ENCODE results near the gene ROBO1. TPM values are rescaled to one million over a fixed set of nuclear protein-coding genes. Genes with fewer than 3 reads are reported as not detected.

The ROBO1 gene
- total RNA-seq, 3 donors from 2014 or later = 12.7 to 50.7 (median 23.6) TPM

DNA sequence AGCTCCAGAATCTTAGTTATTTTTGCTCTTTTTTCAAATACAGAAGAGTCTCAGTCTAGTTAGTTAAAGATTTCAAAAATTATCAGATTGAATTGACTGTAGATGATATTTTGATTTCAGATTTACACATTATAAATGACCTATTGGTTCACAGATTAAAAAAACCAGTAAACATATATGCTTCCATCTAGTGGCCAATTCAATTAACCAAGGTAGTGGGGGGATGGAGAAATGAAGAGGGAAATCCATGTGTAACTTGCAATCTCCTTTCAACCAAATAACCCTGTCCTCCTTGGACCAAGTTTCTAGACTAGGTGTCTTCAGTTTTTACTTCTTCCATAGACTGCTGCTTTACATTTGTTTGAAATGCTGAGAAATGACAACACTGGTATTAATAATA, 789.8 kb downstream of the ROBO1 start:
- no peak for DNase-seq (ENCODE audit: low spot score in 2 of 2)
- H3K9me3 ChIP-seq = no peaks in the 10 kb centered on the region
- no peak overlapping the region for H3K27ac ChIP-seq
- no peaks in the 10 kb centered on the region for H3K4me1 ChIP-seq
- TF ChIP-seq, protein P1, sequence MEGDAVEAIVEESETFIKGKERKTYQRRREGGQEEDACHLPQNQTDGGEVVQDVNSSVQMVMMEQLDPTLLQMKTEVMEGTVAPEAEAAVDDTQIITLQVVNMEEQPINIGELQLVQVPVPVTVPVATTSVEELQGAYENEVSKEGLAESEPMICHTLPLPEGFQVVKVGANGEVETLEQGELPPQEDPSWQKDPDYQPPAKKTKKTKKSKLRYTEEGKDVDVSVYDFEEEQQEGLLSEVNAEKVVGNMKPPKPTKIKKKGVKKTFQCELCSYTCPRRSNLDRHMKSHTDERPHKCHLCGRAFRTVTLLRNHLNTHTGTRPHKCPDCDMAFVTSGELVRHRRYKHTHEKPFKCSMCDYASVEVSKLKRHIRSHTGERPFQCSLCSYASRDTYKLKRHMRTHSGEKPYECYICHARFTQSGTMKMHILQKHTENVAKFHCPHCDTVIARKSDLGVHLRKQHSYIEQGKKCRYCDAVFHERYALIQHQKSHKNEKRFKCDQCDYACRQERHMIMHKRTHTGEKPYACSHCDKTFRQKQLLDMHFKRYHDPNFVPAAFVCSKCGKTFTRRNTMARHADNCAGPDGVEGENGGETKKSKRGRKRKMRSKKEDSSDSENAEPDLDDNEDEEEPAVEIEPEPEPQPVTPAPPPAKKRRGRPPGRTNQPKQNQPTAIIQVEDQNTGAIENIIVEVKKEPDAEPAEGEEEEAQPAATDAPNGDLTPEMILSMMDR (IDR thresholded peaks at IDR 0.05) = no peak
- TF ChIP-seq POLR2AphosphoS5 (IDR thresholded peaks at IDR 0.05) = no peak
- TF ChIP-seq POLR2A (IDR thresholded peaks at IDR 0.05) = no peak
- intact Hi-C loops (cut with DNase I; ENCODE audit: low total_unique reads) = no loop called here
- H3K27me3 ChIP-seq = no peaks in the 10 kb centered on the region
- no peak overlapping the region for H3K4me3 ChIP-seq
- H3K36me3 ChIP-seq = no peaks in the 10 kb centered on the region

DNA sequence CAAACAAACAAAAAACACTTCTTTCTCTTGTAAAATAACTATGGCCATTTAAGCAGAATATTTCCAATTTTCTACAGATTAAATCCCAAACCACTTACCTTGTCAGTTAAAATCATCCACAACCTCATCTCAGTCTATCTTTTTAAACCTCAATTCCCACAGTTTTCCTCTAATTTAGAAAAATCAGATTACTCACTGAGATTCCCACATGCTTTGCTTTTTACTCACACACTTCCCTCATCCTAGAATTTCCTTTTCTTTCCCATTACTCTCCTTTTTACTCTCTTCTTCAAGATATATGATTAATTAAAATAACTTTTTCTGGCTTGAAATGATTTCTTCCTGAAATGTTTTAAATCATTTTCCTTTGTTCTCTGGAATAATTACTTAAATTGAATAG, 790.7 kb downstream of the ROBO1 start:
- Histone ChIP-seq H3K9me3 (no peaks in the 10 kb centered on the region), H3K36me3 (no peaks in the 10 kb centered on the region), H3K27ac (no peak overlapping the region), H3K4me1 (no peaks in the 10 kb centered on the region), H3K4me3 (no peak overlapping the region), H3K27me3 (no peaks in the 10 kb centered on the region)
- intact Hi-C loops (cut with DNase I; ENCODE audit: low total_unique reads) = no loop called here
- no peak for DNase-seq (ENCODE audit: low spot score in 2 of 2)
- TF ChIP-seq POLR2AphosphoS5 (IDR thresholded peaks at IDR 0.05) (no peak), POLR2A (IDR thresholded peaks at IDR 0.05) (no peak)
- TF ChIP-seq, protein P1 (IDR thresholded peaks at IDR 0.05) = no peak

DNA sequence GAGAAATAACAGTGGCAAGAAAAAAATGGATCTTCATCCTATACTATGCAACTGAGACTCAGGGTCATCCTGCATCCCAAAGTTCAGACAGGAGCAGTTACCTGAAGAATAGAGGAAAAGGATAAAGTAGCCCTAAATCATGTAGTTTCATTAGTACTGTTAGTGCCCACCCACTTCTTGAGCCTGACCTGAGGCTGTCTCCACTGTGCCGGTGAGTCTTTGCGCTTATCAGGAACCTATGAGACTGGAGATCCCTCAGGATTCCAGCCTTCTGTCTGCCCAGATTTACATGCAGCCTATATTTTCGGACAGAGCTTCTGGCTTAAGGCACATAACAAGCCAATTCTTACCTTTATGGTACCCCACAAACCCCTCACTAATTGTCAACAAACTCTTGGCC, 791.6 kb downstream of the ROBO1 start:
- H3K4me1 ChIP-seq = no peaks in the 10 kb centered on the region
- TF ChIP-seq, protein P1 (IDR thresholded peaks at IDR 0.05) = no peak
- TF ChIP-seq POLR2AphosphoS5 (IDR thresholded peaks at IDR 0.05) (no peak), POLR2A (IDR thresholded peaks at IDR 0.05) (no peak)
- H3K4me3 ChIP-seq = no peak overlapping the region
- no peak for DNase-seq (ENCODE audit: low spot score in 2 of 2)
- no peaks in the 10 kb centered on the region for H3K36me3 ChIP-seq
- no peaks in the 10 kb centered on the region for H3K27me3 ChIP-seq
- intact Hi-C loops (cut with DNase I; ENCODE audit: low total_unique reads) = no loop called here
- no peak overlapping the region for H3K27ac ChIP-seq
- H3K9me3 ChIP-seq = no peaks in the 10 kb centered on the region

- TF ChIP-seq POLR2AphosphoS5 (IDR thresholded peaks at IDR 0.05) (no peak), POLR2A (IDR thresholded peaks at IDR 0.05) (no peak)
- TF ChIP-seq, protein P1 (IDR thresholded peaks at IDR 0.05) = no peak
- Histone ChIP-seq H3K4me1 (no peaks in the 10 kb centered on the region), H3K36me3 (no peaks in the 10 kb centered on the region), H3K4me3 (no peak overlapping the region), H3K27ac (no peak overlapping the region), H3K27me3 (no peaks in the 10 kb centered on the region), H3K9me3 (no peaks in the 10 kb centered on the region)
- intact Hi-C loops (cut with DNase I; ENCODE audit: low total_unique reads) = no loop called here
- DNase-seq (ENCODE audit: low spot score in 2 of 2) = no peak
Observed at GRCh38 chr3:78974181-78974790, 793.5 kb downstream of the ROBO1 start.

DNA sequence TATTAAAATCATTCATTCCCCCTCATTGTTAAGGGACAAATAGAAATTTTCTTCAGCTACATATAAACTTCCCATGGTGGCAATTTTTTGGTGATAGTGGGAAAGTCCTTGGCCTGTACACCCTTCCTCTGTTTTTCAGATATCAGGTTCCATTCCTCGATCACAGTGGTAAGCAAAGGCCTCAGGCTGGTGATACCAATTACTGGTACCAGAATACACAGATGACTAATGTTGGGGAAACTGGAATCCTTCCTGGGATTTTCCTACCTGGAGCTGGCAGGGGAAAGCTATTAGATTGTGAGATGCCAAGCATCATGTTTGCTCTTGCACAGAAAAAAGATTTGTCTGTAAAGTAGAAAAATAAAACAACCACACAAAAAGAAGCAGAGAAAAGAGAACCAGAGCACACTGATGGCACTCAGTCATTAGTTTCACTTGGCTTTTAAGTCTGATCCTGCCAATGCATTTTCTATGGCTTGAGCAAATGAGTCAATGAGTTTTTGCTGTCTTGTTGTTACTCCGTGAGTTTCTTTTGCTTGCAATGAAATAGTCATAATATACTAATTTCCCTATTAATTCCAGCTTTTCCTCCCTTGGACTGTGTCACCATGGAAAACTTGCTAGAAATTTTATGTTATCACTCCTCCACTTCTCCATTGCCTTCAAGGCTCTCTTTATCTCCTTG, 795.0 kb downstream of the ROBO1 start:
- Histone ChIP-seq H3K4me3 (no peak overlapping the region), H3K36me3 (no peaks in the 10 kb centered on the region), H3K27ac (no peak overlapping the region), H3K9me3 (no peaks in the 10 kb centered on the region), H3K4me1 (no peaks in the 10 kb centered on the region), H3K27me3 (no peaks in the 10 kb centered on the region)
- TF ChIP-seq, protein P1 (IDR thresholded peaks at IDR 0.05) = no peak
- TF ChIP-seq POLR2AphosphoS5 (IDR thresholded peaks at IDR 0.05) (no peak), POLR2A (IDR thresholded peaks at IDR 0.05) (no peak)
- no peak for DNase-seq (ENCODE audit: low spot score in 2 of 2)
- intact Hi-C loops (cut with DNase I; ENCODE audit: low total_unique reads) = no loop called here
